Ascending aorta (tissue), 2 donors: Measurements from ENCODE around the gene DNAI2. TPM values are rescaled to one million over a fixed set of nuclear protein-coding genes. Genes with fewer than 3 reads are reported as not detected.
A peak's percentile ranks its signal among the peaks of the same experiment; 100 is the strongest.

Experiments used
- DNase-seq, 2 donors: peaks; one replicate each; pipeline ENCODE4 v3.0.0-alpha.2; 2019; ENCODE audit warnings: low spot score in 2 of 2
- H3K27ac ChIP-seq, 2 donors: fragments of 200-600 bp; sonication (generic); one replicate each; pipeline ENCODE4 v1.5.1; 2016 to 2017; ENCODE audit warnings: mild to moderate bottlenecking in 1 of 2
- H3K27me3 ChIP-seq: fragments of 200-600 bp; sonication (generic); one replicate; pipeline ENCODE4 v1.5.1; 2017
- H3K36me3 ChIP-seq, 2 donors: fragments of 200-600 bp; sonication (generic); one replicate each; pipeline ENCODE4 v1.5.1; 2016
- H3K4me1 ChIP-seq, 2 donors: fragments of 200-600 bp; sonication (generic); one replicate each; pipeline ENCODE4 v1.5.1; 2016 to 2017; ENCODE audit warnings: mild to moderate bottlenecking in 1 of 2
- H3K4me3 ChIP-seq, 2 donors: fragments of 200-600 bp; sonication (generic); one replicate each; pipeline ENCODE4 v1.5.1; 2016 to 2017; ENCODE audit warnings: mild to moderate bottlenecking in 1 of 2
- H3K9me3 ChIP-seq, 2 donors: fragments of 200-600 bp; sonication (generic); one replicate each; pipeline ENCODE4 v1.5.1; 2016
- intact Hi-C: fragments of 100-400 bp; cut with DNase I; formaldehyde crosslinking; loops from one replicate; pipeline ENCODE4 v1.15.1; 2023
- total RNA-seq: library from RNA; depleted of rRNA; stranded (reverse); fragments of >200 nt; gene quantifications from one replicate; pipeline ENCODE4 v1.1.0, GENCODE V29; 2016
- TF ChIP-seq, protein P1 (sequence below), 3 experiments: fragments of 200-600 bp in 2 of 3; fragments of 450-650 bp in 1 of 3; sonication (generic) in 2 of 3; IDR thresholded peaks; one replicate each; pipeline ENCODE4 v1.5.1; 2016 to 2019; ENCODE audit warnings: antibody characterized with exemption in 3 of 3, mild to moderate bottlenecking in 1 of 3, moderate library complexity in 1 of 3

The DNAI2 gene
- total RNA-seq, 1 donor from 2014 or later = not detected

DNA sequence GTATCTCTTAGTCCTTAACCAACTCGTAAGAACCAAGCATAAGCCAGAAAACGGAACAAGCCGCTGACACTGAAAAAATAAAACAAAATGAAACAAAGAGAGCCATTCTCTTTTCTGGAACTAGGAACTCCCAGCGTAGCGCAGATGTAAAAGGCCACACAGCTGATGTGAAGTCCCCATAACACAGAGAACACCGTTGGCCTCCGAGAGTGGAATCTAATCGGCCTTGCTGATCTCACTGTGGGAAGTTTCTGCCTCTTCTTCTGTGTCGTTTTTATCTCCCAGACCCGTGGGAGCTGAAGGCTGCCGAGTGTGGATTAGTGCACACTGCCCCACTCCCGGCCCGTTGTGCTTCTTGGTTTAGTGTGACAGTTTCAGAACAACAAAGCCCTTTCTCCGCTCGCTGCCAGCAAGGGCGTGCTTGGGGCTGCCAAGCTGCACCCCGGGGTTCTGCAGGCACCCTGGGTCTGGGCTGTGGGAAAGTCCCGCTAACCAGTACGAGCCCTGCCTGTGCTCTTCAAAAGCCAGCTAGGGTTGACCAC lies 38.9 kb upstream of the DNAI2 start:
- intact Hi-C loops = no loop called here
- H3K27me3 ChIP-seq = no peaks in the 10 kb centered on the region
- TF ChIP-seq, protein P1, sequence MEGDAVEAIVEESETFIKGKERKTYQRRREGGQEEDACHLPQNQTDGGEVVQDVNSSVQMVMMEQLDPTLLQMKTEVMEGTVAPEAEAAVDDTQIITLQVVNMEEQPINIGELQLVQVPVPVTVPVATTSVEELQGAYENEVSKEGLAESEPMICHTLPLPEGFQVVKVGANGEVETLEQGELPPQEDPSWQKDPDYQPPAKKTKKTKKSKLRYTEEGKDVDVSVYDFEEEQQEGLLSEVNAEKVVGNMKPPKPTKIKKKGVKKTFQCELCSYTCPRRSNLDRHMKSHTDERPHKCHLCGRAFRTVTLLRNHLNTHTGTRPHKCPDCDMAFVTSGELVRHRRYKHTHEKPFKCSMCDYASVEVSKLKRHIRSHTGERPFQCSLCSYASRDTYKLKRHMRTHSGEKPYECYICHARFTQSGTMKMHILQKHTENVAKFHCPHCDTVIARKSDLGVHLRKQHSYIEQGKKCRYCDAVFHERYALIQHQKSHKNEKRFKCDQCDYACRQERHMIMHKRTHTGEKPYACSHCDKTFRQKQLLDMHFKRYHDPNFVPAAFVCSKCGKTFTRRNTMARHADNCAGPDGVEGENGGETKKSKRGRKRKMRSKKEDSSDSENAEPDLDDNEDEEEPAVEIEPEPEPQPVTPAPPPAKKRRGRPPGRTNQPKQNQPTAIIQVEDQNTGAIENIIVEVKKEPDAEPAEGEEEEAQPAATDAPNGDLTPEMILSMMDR (IDR thresholded peaks at IDR 0.05) = no peak
- no peaks in the 10 kb centered on the region for H3K9me3 ChIP-seq
- no peak overlapping the region for H3K4me3 ChIP-seq
- peaks cover 0 to 9% of the 10 kb centered on the region in 2 donors for H3K36me3 ChIP-seq
- DNase-seq = no peak
- no peaks in the 10 kb centered on the region for H3K4me1 ChIP-seq
- no peak overlapping the region for H3K27ac ChIP-seq

DNA sequence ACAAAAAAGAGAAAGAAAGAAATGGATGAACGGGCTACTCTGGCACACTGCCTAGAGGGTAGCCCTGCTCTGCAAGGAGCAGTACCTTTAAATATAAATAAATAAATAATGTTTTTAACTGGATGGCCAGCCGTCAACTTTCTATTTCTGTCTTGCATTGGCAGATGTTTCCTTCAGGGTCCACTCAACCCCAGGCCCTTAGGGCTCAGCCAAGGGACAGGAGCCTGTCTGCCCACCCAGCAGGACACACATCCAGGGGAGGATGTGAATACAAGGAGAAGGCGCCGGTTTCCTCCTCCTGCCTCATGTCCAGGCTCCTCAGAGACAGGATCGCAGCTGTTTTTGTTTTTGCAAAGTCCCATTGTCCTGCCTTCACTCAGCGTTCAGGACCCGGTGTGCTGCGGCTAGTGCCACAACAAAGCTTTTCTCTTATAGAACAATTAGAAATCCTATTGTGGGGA lies 38.1 kb upstream of the DNAI2 start:
- H3K4me1 ChIP-seq = no peaks in the 10 kb centered on the region

DNA sequence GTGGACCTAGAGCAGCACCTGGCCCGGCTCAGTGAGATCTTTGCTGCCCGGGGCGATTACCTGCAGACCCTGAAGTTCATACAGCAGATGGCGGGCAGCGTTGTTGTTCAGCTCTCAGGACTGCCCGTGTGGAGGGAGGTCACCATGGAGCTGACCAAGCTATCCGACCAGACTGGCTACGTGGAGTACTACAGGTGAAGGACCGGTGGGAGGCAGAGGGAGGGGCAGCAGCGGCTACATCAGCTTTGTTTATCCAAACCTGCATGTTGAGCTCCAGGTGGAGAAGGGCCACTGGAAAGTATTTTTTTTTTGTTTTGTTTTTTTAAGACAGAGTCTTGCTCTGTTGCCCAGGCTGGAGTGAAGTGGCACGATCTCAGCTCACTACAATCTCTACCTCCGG lies 36.7 kb upstream of the DNAI2 start:
- no peak overlapping the region for H3K27ac ChIP-seq

More for the DNA sequence above, 38.1 kb upstream of the DNAI2 start:
- DNase-seq = no peak
- Histone ChIP-seq H3K36me3 (peaks cover 0 to 4% of the 10 kb centered on the region in 2 donors), H3K4me3 (no peak overlapping the region), H3K9me3 (no peaks in the 10 kb centered on the region), H3K27me3 (no peaks in the 10 kb centered on the region), H3K27ac (no peak overlapping the region)
- intact Hi-C loops = no loop called here
- TF ChIP-seq, protein P1 (IDR thresholded peaks at IDR 0.05) = no peak

DNA sequence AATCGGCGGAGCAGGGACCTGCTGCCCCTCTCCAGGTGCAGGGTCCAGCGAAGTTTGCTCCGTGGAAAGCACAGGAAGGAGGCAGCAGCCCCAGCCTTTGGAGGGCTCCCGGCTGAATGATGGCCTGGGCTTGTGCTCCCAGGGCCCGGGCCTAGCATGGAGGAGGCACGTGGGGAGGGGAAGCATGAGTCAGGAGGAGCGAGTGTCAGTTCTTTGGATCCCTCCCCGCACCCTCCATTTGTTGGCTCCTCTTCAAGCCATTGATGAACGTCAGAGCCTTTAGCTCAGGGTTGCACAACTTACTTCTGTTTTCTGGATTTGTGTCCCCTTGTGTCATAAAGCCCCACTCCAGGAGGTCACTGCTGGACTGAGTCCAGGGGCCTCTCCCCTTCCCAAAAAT lies 34.9 kb upstream of the DNAI2 start:
- peak; percentile 53 to 73 for DNase-seq
- Histone ChIP-seq H3K27me3 (no peaks in the 10 kb centered on the region), H3K4me1 (no peaks in the 10 kb centered on the region), H3K27ac (no peak overlapping the region), H3K4me3 (no peak overlapping the region), H3K9me3 (no peaks in the 10 kb centered on the region), H3K36me3 (peaks cover 0 to 4% of the 10 kb centered on the region in 2 donors)
- intact Hi-C loops = no loop called here
- TF ChIP-seq, protein P1 (IDR thresholded peaks at IDR 0.05) = no peak

More for the DNA sequence above, 36.7 kb upstream of the DNAI2 start:
- Histone ChIP-seq H3K4me3 (no peak overlapping the region), H3K4me1 (no peaks in the 10 kb centered on the region), H3K9me3 (no peaks in the 10 kb centered on the region), H3K27me3 (no peaks in the 10 kb centered on the region), H3K36me3 (peaks cover 0 to 4% of the 10 kb centered on the region in 2 donors)
- TF ChIP-seq, protein P1 (IDR thresholded peaks at IDR 0.05) = no peak
- intact Hi-C loops = no loop called here
- no peak for DNase-seq

DNA sequence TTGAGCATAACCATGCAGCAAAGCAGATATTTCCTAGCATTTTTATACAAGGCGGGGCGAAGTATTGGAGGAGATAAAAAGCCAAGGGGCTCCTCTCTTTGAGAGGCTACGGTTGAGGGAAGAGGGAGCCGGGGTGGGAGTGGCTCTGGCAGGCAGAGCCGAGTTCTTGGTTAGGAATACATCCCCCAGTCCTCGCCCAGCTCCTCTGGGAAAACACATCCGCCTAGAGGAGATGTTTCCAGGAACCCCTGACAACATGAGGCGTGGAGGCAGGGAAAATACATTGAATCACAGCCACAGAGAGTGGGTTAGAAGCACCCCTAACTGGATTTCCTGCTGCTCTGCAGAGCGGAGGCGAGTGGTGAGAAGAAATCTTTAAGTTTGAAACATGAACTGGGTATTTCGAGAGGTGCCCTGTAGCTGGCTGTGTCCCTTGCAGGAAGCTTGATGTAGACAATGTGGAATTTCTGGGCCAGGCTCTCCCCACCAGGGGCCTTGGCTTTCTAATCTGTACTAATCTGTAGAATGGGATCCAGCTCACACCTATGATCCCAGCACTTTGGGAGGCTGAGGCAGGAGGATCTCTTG lies 33.3 kb upstream of the DNAI2 start:
- DNase-seq = peak in 1 of 2 donors; percentile 67
- Histone ChIP-seq H3K4me3 (no peak overlapping the region), H3K4me1 (no peaks in the 10 kb centered on the region), H3K36me3 (peaks cover 0 to 4% of the 10 kb centered on the region in 2 donors), H3K27me3 (no peaks in the 10 kb centered on the region), H3K27ac (no peak overlapping the region), H3K9me3 (no peaks in the 10 kb centered on the region)
- TF ChIP-seq, protein P1 (IDR thresholded peaks at IDR 0.05) = no peak
- intact Hi-C loops = no loop called here
